Ascending aorta (tissue), 2 donors: Measurements from ENCODE around the gene UST. TPM values are rescaled to one million over a fixed set of nuclear protein-coding genes. Genes with fewer than 3 reads are reported as not detected.
"Not testable (repeated sequence)": the region's sequence is repeated elsewhere in the genome, so short reads cannot be mapped to it uniquely, and the experiment has no call there.

Experiments
- DNase-seq, 2 donors: peaks; one replicate each; pipeline ENCODE4 v3.0.0-alpha.2; 2019; ENCODE audit warnings: low spot score in 2 of 2
- H3K27ac ChIP-seq, 2 donors: fragments of 200-600 bp; sonication (generic); one replicate each; pipeline ENCODE4 v1.5.1; 2016 to 2017; ENCODE audit warnings: mild to moderate bottlenecking in 1 of 2
- H3K27me3 ChIP-seq: fragments of 200-600 bp; sonication (generic); one replicate; pipeline ENCODE4 v1.5.1; 2017
- H3K36me3 ChIP-seq, 2 donors: fragments of 200-600 bp; sonication (generic); one replicate each; pipeline ENCODE4 v1.5.1; 2016
- H3K4me1 ChIP-seq, 2 donors: fragments of 200-600 bp; sonication (generic); one replicate each; pipeline ENCODE4 v1.5.1; 2016 to 2017; ENCODE audit warnings: mild to moderate bottlenecking in 1 of 2
- H3K4me3 ChIP-seq, 2 donors: fragments of 200-600 bp; sonication (generic); one replicate each; pipeline ENCODE4 v1.5.1; 2016 to 2017; ENCODE audit warnings: mild to moderate bottlenecking in 1 of 2
- H3K9me3 ChIP-seq, 2 donors: fragments of 200-600 bp; sonication (generic); one replicate each; pipeline ENCODE4 v1.5.1; 2016
- CTCF ChIP-seq, 3 experiments: fragments of 200-600 bp in 2 of 3; fragments of 450-650 bp in 1 of 3; sonication (generic) in 2 of 3; IDR thresholded peaks; one replicate each; pipeline ENCODE4 v1.5.1; 2016 to 2019; ENCODE audit warnings: antibody characterized with exemption in 3 of 3, mild to moderate bottlenecking in 1 of 3, moderate library complexity in 1 of 3
- intact Hi-C: fragments of 100-400 bp; cut with DNase I; formaldehyde crosslinking; loops from one replicate; pipeline ENCODE4 v1.15.1; 2023
- total RNA-seq: library from RNA; depleted of rRNA; stranded (reverse); fragments of >200 nt; gene quantifications from one replicate; pipeline ENCODE4 v1.1.0, GENCODE V29; 2016

UST gene
- total RNA-seq, 1 donor from 2014 or later = 27.0 TPM

GRCh38 chr6:149001422-149001821 lies 254.6 kb downstream of the UST start:
- peaks cover 0 to 4% of the 10 kb centered on the region in 2 donors for H3K36me3 ChIP-seq
- no peaks in the 10 kb centered on the region for H3K27me3 ChIP-seq
- DNase-seq = no peak
- peaks cover 0 to 7% of the 10 kb centered on the region in 2 donors for H3K9me3 ChIP-seq
- H3K4me1 ChIP-seq = peaks cover 0 to 20% of the 10 kb centered on the region in 2 donors
- no peak overlapping the region for H3K27ac ChIP-seq
- no peak overlapping the region for H3K4me3 ChIP-seq
- TF ChIP-seq CTCF (IDR thresholded peaks at IDR 0.05) = no peak
- intact Hi-C loops = no loop called here

- H3K27ac ChIP-seq = no peak overlapping the region
- intact Hi-C loops = no loop called here
- no peak overlapping the region for H3K4me3 ChIP-seq
- TF ChIP-seq CTCF (IDR thresholded peaks at IDR 0.05) = no peak
- peaks cover 0 to 7% of the 10 kb centered on the region in 2 donors for H3K9me3 ChIP-seq
- no peak for DNase-seq
- H3K4me1 ChIP-seq = peaks cover 0 to 13% of the 10 kb centered on the region in 2 donors
- H3K27me3 ChIP-seq = no peaks in the 10 kb centered on the region
- peaks cover 0 to 4% of the 10 kb centered on the region in 2 donors for H3K36me3 ChIP-seq
These were observed 256.7 kb downstream of the UST start for GRCh38 chr6:149003560-149003959.

- H3K27ac ChIP-seq = no peak overlapping the region
- peaks cover 0 to 6% of the 10 kb centered on the region in 2 donors for H3K4me1 ChIP-seq
- peaks cover 0 to 4% of the 10 kb centered on the region in 2 donors for H3K36me3 ChIP-seq
- no peaks in the 10 kb centered on the region for H3K27me3 ChIP-seq
- H3K4me3 ChIP-seq = no peak overlapping the region
- no peak for DNase-seq
- peaks cover 0 to 7% of the 10 kb centered on the region in 2 donors for H3K9me3 ChIP-seq
- intact Hi-C loops = no loop called here
- no peak for TF ChIP-seq CTCF (IDR thresholded peaks at IDR 0.05)
These were observed 257.8 kb downstream of the UST start for GRCh38 chr6:149004664-149005063.

GRCh38 chr6:149006236-149006635 lies 259.4 kb downstream of the UST start:
- H3K4me3 ChIP-seq, DNase-seq, H3K36me3 ChIP-seq, H3K9me3 ChIP-seq, intact Hi-C loops, H3K27ac ChIP-seq, H3K27me3 ChIP-seq, H3K4me1 ChIP-seq: not testable (repeated sequence)

GRCh38 chr6:149006671-149007070 lies 259.8 kb downstream of the UST start:
- Histone ChIP-seq H3K36me3 (peaks cover 0 to 4% of the 10 kb centered on the region in 2 donors), H3K9me3 (no peaks in the 10 kb centered on the region), H3K4me1 (no peaks in the 10 kb centered on the region), H3K27ac (no peak overlapping the region), H3K27me3 (no peaks in the 10 kb centered on the region), H3K4me3 (no peak overlapping the region)
- DNase-seq = no peak
- TF ChIP-seq CTCF (IDR thresholded peaks at IDR 0.05) = no peak
- intact Hi-C loops = no loop called here

GRCh38 chr6:149007846-149008245 lies 261.0 kb downstream of the UST start:
- intact Hi-C loops = no loop called here
- Histone ChIP-seq H3K4me1 (no peaks in the 10 kb centered on the region), H3K36me3 (peaks cover 0 to 4% of the 10 kb centered on the region in 2 donors), H3K9me3 (no peaks in the 10 kb centered on the region), H3K27ac (no peak overlapping the region), H3K27me3 (no peaks in the 10 kb centered on the region), H3K4me3 (no peak overlapping the region)
- TF ChIP-seq CTCF (IDR thresholded peaks at IDR 0.05) = no peak
- no peak for DNase-seq
